SK-N-MC (cell line): ENCODE measurements around the gene GTF2A2.

Source experiments
- EZH2 ChIP-seq: fragments of 200-600 bp; sonication (generic); IDR thresholded peaks from one replicate; pipeline ENCODE4 v1.6.1; 2017; ENCODE audit warnings: antibody characterized with exemption
- FOXP2 ChIP-seq: optimal IDR thresholded peaks from 2 replicates; pipeline ENCODE3; 2011; ENCODE audit warnings: mild to moderate bottlenecking, moderate library complexity; ENCODE audit not compliant: insufficient read depth; ENCODE audit errors: extremely low read length, control extremely low read depth
- POLR2AphosphoS5 ChIP-seq: IDR thresholded peaks from 2 replicates; pipeline ENCODE4 v1.6.1; 2012; ENCODE audit warnings: mild to moderate bottlenecking, low read depth, low read length, borderline replicate concordance

- TF ChIP-seq EZH2, result no peak
- TF ChIP-seq POLR2AphosphoS5, result no peak
- no peak for TF ChIP-seq FOXP2
Observed at GRCh38 chr15:59680870-59681269, 23.6 kb upstream of the GTF2A2 start.
